GM18951 (cell line): ENCODE data around the gene PLCB1.

Source experiments
- POLR2A ChIP-seq: IDR thresholded peaks from 4 replicates; pipeline ENCODE4 v1.6.1; 2011; ENCODE audit warnings: mild to moderate bottlenecking; ENCODE audit not compliant: insufficient read length, insufficient read depth; ENCODE audit errors: extremely low read depth
- in situ Hi-C: fragments of 300-500 bp; cut with MboI; formaldehyde crosslinking; loops from one replicate; pipeline ENCODE4 v1.12.0; 2022; ENCODE audit warnings: low sequenced_read_pairs, mixed read lengths, inconsistent platforms; ENCODE audit not compliant: unreplicated experiment

PLCB1 gene

DNA sequence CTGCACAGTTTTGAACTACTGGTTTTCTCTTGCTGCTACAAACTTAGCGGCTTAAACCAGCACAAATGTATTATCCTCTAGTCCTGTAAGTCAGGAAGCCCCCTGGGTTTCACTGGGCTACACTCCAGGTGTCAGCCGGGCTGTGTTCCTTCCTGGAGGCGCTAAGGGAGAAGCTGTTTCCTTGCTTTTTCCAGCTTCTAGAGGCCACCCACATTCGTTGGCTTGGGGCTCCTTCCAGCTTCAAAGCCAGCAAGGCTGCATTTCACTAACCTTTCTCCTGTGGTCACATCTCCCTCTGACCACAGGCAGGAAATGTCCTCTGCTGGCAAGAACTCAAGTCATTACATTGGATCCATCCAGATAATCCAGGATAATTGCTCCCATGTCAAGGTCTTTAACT is 586.2 kb downstream of the PLCB1 start:
- TF ChIP-seq POLR2A: no peak
- in situ Hi-C loops: loop anchor here (25.0 kb wide), 2 partner anchors 681 to 781 kb away; partner anchors contain the start of gene HAO1

GRCh38 chr20:8720089-8720488 is 588.0 kb downstream of the PLCB1 start:
- in situ Hi-C loops: loop anchor here (25.0 kb wide), 2 partner anchors 683 to 783 kb away; partner anchors contain the start of gene HAO1
- TF ChIP-seq POLR2A: no peak

GRCh38 chr20:8721098-8721497 is 589.0 kb downstream of the PLCB1 start:
- in situ Hi-C loops: loop anchor here (25.0 kb wide), 2 partner anchors 684 to 784 kb away; partner anchors contain the start of gene HAO1

GRCh38 chr20:8722277-8722928 is 590.3 kb downstream of the PLCB1 start:
- TF ChIP-seq POLR2A: no peak
- in situ Hi-C loops: loop anchor here (25.0 kb wide), 2 partner anchors 685 to 785 kb away; partner anchors contain the start of gene HAO1

More at GRCh38 chr20:8721098-8721497, 589.0 kb downstream of the PLCB1 start:
- no peak for TF ChIP-seq POLR2A

GRCh38 chr20:8723296-8723695 is 591.2 kb downstream of the PLCB1 start:
- in situ Hi-C loops: loop anchor here (25.0 kb wide), 2 partner anchors 686 to 786 kb away; partner anchors contain the start of gene HAO1
- TF ChIP-seq POLR2A: no peak

- no peak for TF ChIP-seq POLR2A
- in situ Hi-C loops: loop anchor here (25.0 kb wide), 2 partner anchors 688 to 788 kb away; partner anchors contain the start of gene HAO1
Observed at GRCh38 chr20:8724884-8725283, 592.8 kb downstream of the PLCB1 start.

- no peak for TF ChIP-seq POLR2A
- in situ Hi-C loops: no loop called here
Observed at GRCh38 chr20:8726460-8726859, 594.4 kb downstream of the PLCB1 start.

DNA sequence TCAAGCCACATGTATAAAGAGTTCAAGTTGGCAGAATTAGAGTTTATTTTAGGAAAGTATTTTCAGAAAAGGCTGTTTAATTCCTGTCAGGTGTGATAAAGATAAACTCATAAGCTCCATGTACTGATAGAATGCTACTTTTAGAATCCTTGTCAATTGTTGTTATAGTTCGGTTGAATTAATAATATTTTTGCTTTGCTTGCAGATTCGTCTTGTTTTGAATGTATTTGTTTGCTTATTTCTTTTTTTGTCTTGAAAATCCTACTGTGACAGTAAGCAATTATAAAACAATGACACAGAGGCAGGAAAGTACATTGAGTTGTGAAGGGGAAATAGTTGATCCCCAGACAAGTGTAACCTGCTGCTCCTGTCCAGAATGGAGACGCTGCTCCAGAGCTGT is 602.9 kb downstream of the PLCB1 start:
- in situ Hi-C loops: no loop called here
- TF ChIP-seq POLR2A: no peak

GRCh38 chr20:8735674-8736073 is 603.6 kb downstream of the PLCB1 start:
- in situ Hi-C loops: no loop called here
- no peak for TF ChIP-seq POLR2A

DNA sequence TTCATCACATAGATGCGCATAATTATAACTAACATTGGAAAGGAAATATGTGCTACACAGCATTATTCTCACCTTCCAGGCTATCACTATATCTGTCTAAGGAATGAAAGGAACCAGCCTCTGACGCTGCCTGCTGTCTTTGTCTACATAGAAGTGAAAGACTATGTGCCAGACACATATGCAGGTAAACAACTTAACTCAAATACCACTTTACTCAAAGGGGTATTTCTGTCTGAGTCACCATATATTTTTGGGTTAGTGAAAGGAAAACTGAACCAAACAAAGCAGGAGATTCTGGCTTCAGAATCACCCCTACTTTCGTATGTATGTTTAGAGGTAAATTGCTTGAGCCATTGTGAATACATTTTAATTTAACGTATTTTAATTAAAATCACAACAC is 608.2 kb downstream of the PLCB1 start:
- in situ Hi-C loops: no loop called here
- no peak for TF ChIP-seq POLR2A

DNA sequence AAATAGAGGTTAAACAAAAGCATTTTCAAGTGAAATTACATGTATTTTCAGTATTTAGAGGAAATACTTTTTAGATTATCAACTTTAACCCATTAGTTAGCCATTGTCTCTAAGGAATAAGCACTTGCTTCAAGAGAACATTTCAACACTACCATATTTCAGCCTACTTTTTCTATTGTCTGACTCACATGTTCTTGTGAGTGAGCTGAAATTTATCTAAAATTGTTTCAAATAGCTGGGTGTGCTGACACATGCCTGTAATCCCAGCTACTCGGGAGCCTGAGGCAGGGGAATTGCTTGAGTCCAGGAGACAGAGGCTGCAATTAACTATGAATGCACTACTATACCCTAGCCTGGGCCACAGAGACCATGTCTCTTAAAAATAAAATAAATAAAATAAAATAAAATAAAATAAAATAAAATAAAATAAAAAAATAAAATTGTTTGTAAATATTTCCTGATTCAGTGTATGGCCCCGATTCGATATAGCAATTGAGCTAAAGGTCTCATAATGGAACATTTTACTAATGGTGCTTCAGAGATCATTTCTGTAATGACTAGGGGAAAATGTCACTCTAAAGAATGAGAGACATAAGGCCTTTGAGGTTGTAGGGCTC is 612.3 kb downstream of the PLCB1 start:
- in situ Hi-C loops: no loop called here
- TF ChIP-seq POLR2A: no peak

GRCh38 chr20:8749101-8749500 is 617.0 kb downstream of the PLCB1 start:
- in situ Hi-C loops: no loop called here
- no peak for TF ChIP-seq POLR2A

DNA sequence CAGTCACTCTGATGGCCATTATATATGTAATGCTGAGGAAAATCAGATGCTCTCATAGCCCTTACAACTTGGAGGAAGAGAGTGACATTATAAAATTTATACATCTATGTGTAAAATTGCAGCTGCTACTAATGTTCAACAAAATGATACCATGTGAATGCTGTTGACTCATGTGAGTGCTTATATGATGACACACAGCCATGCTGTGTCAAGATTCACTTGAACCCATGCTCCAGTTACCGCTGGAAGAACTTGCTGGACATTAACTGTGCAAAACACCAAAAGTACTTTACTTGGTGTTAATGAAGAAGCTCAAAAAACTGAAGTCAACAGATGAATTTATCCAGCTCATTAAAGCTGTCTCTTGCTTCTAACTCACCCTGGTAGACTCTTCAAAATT is 617.9 kb downstream of the PLCB1 start:
- TF ChIP-seq POLR2A: no peak
- in situ Hi-C loops: no loop called here

DNA sequence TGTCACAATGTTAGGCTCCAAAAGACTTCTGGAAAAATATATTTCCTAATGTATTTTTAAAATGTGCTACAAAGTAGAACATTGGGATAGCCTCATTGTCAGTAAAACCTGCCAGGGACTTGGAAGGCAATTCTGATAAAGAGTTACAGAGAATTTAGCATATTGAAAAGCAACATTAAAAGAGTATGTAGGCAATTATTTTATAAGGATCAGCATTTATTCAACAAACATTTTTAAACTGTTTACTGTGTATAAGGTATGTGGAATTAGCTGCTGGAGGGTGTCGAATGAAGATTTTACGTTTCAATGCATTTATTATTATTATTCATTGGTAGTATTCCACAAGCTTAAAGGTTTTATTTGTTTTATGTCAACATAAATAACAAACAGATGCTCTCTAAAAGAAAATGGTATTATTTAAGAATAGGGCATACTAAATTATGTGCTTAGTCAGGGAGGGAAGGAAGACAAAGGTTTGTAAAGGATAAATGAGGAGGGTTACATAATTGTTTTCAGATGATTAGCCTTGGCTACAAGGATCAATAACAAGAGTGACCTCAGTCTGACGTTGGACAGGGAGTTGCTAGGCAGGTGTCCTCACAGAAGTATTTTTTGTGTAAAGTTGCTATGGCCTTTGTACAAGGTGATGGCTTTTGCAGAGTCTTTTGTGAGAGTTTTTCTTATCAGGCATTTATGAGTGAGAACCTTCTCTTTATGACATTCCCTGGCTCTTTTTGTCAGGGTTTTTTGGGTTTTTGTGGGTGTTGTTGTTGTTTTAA is 623.5 kb downstream of the PLCB1 start:
- in situ Hi-C loops: no loop called here
- TF ChIP-seq POLR2A: no peak

DNA sequence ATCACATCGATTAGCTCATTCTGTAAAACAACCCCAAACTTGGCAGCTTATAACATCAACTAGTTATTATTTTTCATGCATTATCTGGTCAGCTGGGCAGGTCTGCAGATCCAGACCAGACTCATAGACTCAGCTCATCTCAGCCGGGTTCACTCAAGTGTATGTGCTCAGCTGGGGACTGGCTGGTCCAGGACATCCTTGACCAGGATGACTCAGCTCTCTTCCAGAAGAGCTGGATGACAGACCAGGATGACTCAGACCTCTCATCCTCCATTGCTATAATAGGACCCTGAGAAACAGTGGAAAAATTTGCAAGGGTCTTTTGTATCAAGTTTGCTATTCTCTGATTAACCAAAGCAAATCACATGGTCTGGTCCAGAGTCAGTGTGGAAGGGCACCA is 624.3 kb downstream of the PLCB1 start:
- no peak for TF ChIP-seq POLR2A
- in situ Hi-C loops: no loop called here
